ENCODE data around the gene ATP8B4.

The ATP8B4 gene

GRCh38 chr15:49898575-49899283 lies 220.3 kb downstream of the ATP8B4 start:
- no peak for DNase-seq (ENCODE audit: low read depth, low spot score)
- Histone ChIP-seq H3K27me3 (ENCODE audit: control insufficient read depth, insufficient read depth, low read length) (no peaks in the 10 kb centered on the region), H3K27ac (ENCODE audit: low read length) (no peak overlapping the region)

GRCh38 chr15:49898097-49898496 lies 220.9 kb downstream of the ATP8B4 start:
- Histone ChIP-seq H3K27ac (ENCODE audit: low read length) (no peak overlapping the region), H3K27me3 (ENCODE audit: control insufficient read depth, insufficient read depth, low read length) (no peaks in the 10 kb centered on the region), H3K4me3 (ENCODE audit: low read length) (no peak overlapping the region), H3K9me3 (ENCODE audit: control insufficient read depth, insufficient read depth, low read length) (no peaks in the 10 kb centered on the region), H3K4me1 (ENCODE audit: control insufficient read depth, insufficient read depth, low read length) (peaks cover 3% of the 10 kb centered on the region; the same call in 1 of the 2 replicates), H3K36me3 (ENCODE audit: control insufficient read depth, insufficient read depth, low read length) (no peaks in the 10 kb centered on the region)
- DNase-seq (ENCODE audit: low read depth, low spot score), result no peak

More at GRCh38 chr15:49898575-49899283, 220.3 kb downstream of the ATP8B4 start:
- Histone ChIP-seq H3K4me1 (ENCODE audit: control insufficient read depth, insufficient read depth, low read length) (peaks cover 3% of the 10 kb centered on the region; the same call in 1 of the 2 replicates), H3K9me3 (ENCODE audit: control insufficient read depth, insufficient read depth, low read length) (no peaks in the 10 kb centered on the region), H3K36me3 (ENCODE audit: control insufficient read depth, insufficient read depth, low read length) (no peaks in the 10 kb centered on the region), H3K4me3 (ENCODE audit: low read length) (no peak overlapping the region)
- WGBS (ENCODE audit: insufficient coverage, insufficient read length), result no CpG with 5 or more reads among the region's 2 CpGs

- no peak for DNase-seq (ENCODE audit: low read depth, low spot score)
Observed at GRCh38 chr15:49895347-49896223, 223.4 kb downstream of the ATP8B4 start.

GRCh38 chr15:49890689-49891088 lies 228.3 kb downstream of the ATP8B4 start:
- H3K36me3 ChIP-seq (ENCODE audit: control insufficient read depth, insufficient read depth, low read length), result no peaks in the 10 kb centered on the region
- DNase-seq (ENCODE audit: low read depth, low spot score), result no peak
- no CpG with 5 or more reads among the region's 3 CpGs for WGBS (ENCODE audit: insufficient coverage, insufficient read length)
- H3K27ac ChIP-seq (ENCODE audit: low read length), result no peak overlapping the region
- H3K4me1 ChIP-seq (ENCODE audit: control insufficient read depth, insufficient read depth, low read length), result peaks cover 3% of the 10 kb centered on the region; the same call in 1 of the 2 replicates
- no peaks in the 10 kb centered on the region for H3K27me3 ChIP-seq (ENCODE audit: control insufficient read depth, insufficient read depth, low read length)
- no peak overlapping the region for H3K4me3 ChIP-seq (ENCODE audit: low read length)
- H3K9me3 ChIP-seq (ENCODE audit: control insufficient read depth, insufficient read depth, low read length), result no peaks in the 10 kb centered on the region

More at GRCh38 chr15:49895347-49896223, 223.4 kb downstream of the ATP8B4 start:
- peaks cover 3% of the 10 kb centered on the region; the same call in 1 of the 2 replicates for H3K4me1 ChIP-seq (ENCODE audit: control insufficient read depth, insufficient read depth, low read length)
- H3K36me3 ChIP-seq (ENCODE audit: control insufficient read depth, insufficient read depth, low read length), result no peaks in the 10 kb centered on the region
- no CpG with 5 or more reads among the region's 6 CpGs for WGBS (ENCODE audit: insufficient coverage, insufficient read length)
- no peak overlapping the region for H3K4me3 ChIP-seq (ENCODE audit: low read length)
- no peak overlapping the region for H3K27ac ChIP-seq (ENCODE audit: low read length)
- H3K9me3 ChIP-seq (ENCODE audit: control insufficient read depth, insufficient read depth, low read length), result no peaks in the 10 kb centered on the region
- H3K27me3 ChIP-seq (ENCODE audit: control insufficient read depth, insufficient read depth, low read length), result no peaks in the 10 kb centered on the region

- Histone ChIP-seq H3K9me3 (ENCODE audit: control insufficient read depth, insufficient read depth, low read length) (no peaks in the 10 kb centered on the region), H3K27ac (ENCODE audit: low read length) (no peak overlapping the region), H3K4me3 (ENCODE audit: low read length) (no peak overlapping the region), H3K36me3 (ENCODE audit: control insufficient read depth, insufficient read depth, low read length) (no peaks in the 10 kb centered on the region), H3K4me1 (ENCODE audit: control insufficient read depth, insufficient read depth, low read length) (no peaks in the 10 kb centered on the region), H3K27me3 (ENCODE audit: control insufficient read depth, insufficient read depth, low read length) (no peaks in the 10 kb centered on the region)
- DNase-seq (ENCODE audit: low read depth, low spot score), result no peak
- no CpG with 5 or more reads among the region's 2 CpGs for WGBS (ENCODE audit: insufficient coverage, insufficient read length)
Observed at GRCh38 chr15:49889536-49889935, 229.5 kb downstream of the ATP8B4 start.

GRCh38 chr15:49888734-49889133 lies 230.3 kb downstream of the ATP8B4 start:
- WGBS (ENCODE audit: insufficient coverage, insufficient read length), result no CpG with 5 or more reads among the region's 3 CpGs

GRCh38 chr15:49888323-49888693 lies 230.7 kb downstream of the ATP8B4 start:
- DNase-seq (ENCODE audit: low read depth, low spot score), result no peak
- H3K27ac ChIP-seq (ENCODE audit: low read length), result no peak overlapping the region
- WGBS (ENCODE audit: insufficient coverage, insufficient read length), result no CpG with 5 or more reads among the region's 2 CpGs
- H3K4me3 ChIP-seq (ENCODE audit: low read length), result no peak overlapping the region
- H3K4me1 ChIP-seq (ENCODE audit: control insufficient read depth, insufficient read depth, low read length), result no peaks in the 10 kb centered on the region
- H3K36me3 ChIP-seq (ENCODE audit: control insufficient read depth, insufficient read depth, low read length), result no peaks in the 10 kb centered on the region
- H3K9me3 ChIP-seq (ENCODE audit: control insufficient read depth, insufficient read depth, low read length), result no peaks in the 10 kb centered on the region
- H3K27me3 ChIP-seq (ENCODE audit: control insufficient read depth, insufficient read depth, low read length), result no peaks in the 10 kb centered on the region

More at GRCh38 chr15:49888734-49889133, 230.3 kb downstream of the ATP8B4 start:
- DNase-seq (ENCODE audit: low read depth, low spot score), result no peak
- Histone ChIP-seq H3K36me3 (ENCODE audit: control insufficient read depth, insufficient read depth, low read length) (no peaks in the 10 kb centered on the region), H3K4me3 (ENCODE audit: low read length) (no peak overlapping the region), H3K27me3 (ENCODE audit: control insufficient read depth, insufficient read depth, low read length) (no peaks in the 10 kb centered on the region), H3K27ac (ENCODE audit: low read length) (no peak overlapping the region), H3K4me1 (ENCODE audit: control insufficient read depth, insufficient read depth, low read length) (no peaks in the 10 kb centered on the region), H3K9me3 (ENCODE audit: control insufficient read depth, insufficient read depth, low read length) (no peaks in the 10 kb centered on the region)

GRCh38 chr15:49887659-49888322 lies 231.2 kb downstream of the ATP8B4 start:
- no CpG with 5 or more reads among the region's 7 CpGs for WGBS (ENCODE audit: insufficient coverage, insufficient read length)
- H3K27ac ChIP-seq (ENCODE audit: low read length), result no peak overlapping the region
- no peaks in the 10 kb centered on the region for H3K27me3 ChIP-seq (ENCODE audit: control insufficient read depth, insufficient read depth, low read length)
- H3K4me3 ChIP-seq (ENCODE audit: low read length), result no peak overlapping the region
- no peaks in the 10 kb centered on the region for H3K36me3 ChIP-seq (ENCODE audit: control insufficient read depth, insufficient read depth, low read length)
- no peaks in the 10 kb centered on the region for H3K4me1 ChIP-seq (ENCODE audit: control insufficient read depth, insufficient read depth, low read length)
- H3K9me3 ChIP-seq (ENCODE audit: control insufficient read depth, insufficient read depth, low read length), result no peaks in the 10 kb centered on the region
- DNase-seq (ENCODE audit: low read depth, low spot score), result no peak

- H3K27me3 ChIP-seq (ENCODE audit: control insufficient read depth, insufficient read depth, low read length), result no peaks in the 10 kb centered on the region
- H3K36me3 ChIP-seq (ENCODE audit: control insufficient read depth, insufficient read depth, low read length), result no peaks in the 10 kb centered on the region
- no peak overlapping the region for H3K27ac ChIP-seq (ENCODE audit: low read length)
- no peak for DNase-seq (ENCODE audit: low read depth, low spot score)
- no CpG with 5 or more reads among the region's 4 CpGs for WGBS (ENCODE audit: insufficient coverage, insufficient read length)
- H3K4me3 ChIP-seq (ENCODE audit: low read length), result no peak overlapping the region
- no peaks in the 10 kb centered on the region for H3K4me1 ChIP-seq (ENCODE audit: control insufficient read depth, insufficient read depth, low read length)
- no peaks in the 10 kb centered on the region for H3K9me3 ChIP-seq (ENCODE audit: control insufficient read depth, insufficient read depth, low read length)
Observed at GRCh38 chr15:49883121-49883520, 235.9 kb downstream of the ATP8B4 start.

GRCh38 chr15:49881866-49882265 lies 237.2 kb downstream of the ATP8B4 start:
- Histone ChIP-seq H3K27me3 (ENCODE audit: control insufficient read depth, insufficient read depth, low read length) (no peaks in the 10 kb centered on the region), H3K4me3 (ENCODE audit: low read length) (no peak overlapping the region), H3K4me1 (ENCODE audit: control insufficient read depth, insufficient read depth, low read length) (no peaks in the 10 kb centered on the region), H3K9me3 (ENCODE audit: control insufficient read depth, insufficient read depth, low read length) (no peaks in the 10 kb centered on the region), H3K27ac (ENCODE audit: low read length) (no peak overlapping the region), H3K36me3 (ENCODE audit: control insufficient read depth, insufficient read depth, low read length) (no peaks in the 10 kb centered on the region)
- no CpG with 5 or more reads among the region's 5 CpGs for WGBS (ENCODE audit: insufficient coverage, insufficient read length)
- no peak for DNase-seq (ENCODE audit: low read depth, low spot score)

Measured in iPS DF 6.9 (cell line).